ENCODE measurements around the gene ZXDC. TPM values are rescaled to one million over a fixed set of nuclear protein-coding genes. Genes with fewer than 3 reads are reported as not detected.

Gene ZXDC
- polyA plus RNA-seq, 1 donor (not counting 4 experiments of a cell fraction or from before 2014, with no cell fraction given), result 10.7 TPM

DNA sequence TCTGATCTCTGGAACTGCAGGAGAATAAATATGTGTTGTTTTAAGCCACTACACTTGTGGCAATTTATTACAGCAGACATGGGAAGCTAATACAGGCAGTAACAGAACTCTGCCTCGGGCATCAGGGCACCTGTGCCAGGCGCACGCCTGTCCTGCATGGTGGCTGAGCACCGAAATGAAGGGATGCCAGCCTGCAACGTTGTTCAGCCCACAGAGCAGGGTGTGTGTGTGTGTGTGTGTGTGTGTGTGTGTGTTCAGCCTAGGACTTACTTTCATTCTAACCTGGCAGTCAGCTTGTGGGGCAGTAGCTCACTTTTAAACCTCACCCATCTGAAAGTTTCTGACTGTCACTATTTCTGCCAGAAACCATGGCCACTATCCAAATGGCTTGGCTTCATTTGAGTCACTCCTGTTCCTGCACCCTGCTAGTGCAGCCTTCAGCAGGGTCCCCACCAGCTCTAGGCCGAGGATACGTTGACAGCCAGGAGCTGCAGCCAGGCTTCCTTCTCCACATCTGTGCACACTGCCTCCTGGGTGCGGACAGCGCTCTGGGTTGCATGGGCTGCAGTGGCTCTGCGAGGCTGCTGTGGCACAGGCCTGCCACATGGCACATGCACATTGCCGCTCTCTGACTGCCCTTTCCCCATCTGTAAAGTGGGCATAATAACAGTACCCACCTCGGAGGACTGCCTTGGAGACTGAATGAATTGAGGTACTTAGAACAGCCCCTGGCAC, 37.4 kb upstream of the ZXDC start:
- no peaks in the 10 kb centered on the region for H3K36me3 ChIP-seq (ENCODE audit: control insufficient read depth in 2 of 2, extremely low read depth in 1 of 2, insufficient read depth in 2 of 2, low read length in 2 of 2)
- no peaks in the 10 kb centered on the region for H4K20me1 ChIP-seq (ENCODE audit: control insufficient read depth, extremely low read depth, insufficient read depth, low read length)
- no peaks in the 10 kb centered on the region for H3K9me1 ChIP-seq (ENCODE audit: control insufficient read depth, extremely low read depth, insufficient read depth, low read length)
- DNase-seq (ENCODE audit: low read depth, low spot score) (no peak), FAIRE-seq (no peak)
- no peak overlapping the region for H3K4me2 ChIP-seq (ENCODE audit: control insufficient read depth, extremely low read depth, insufficient read depth, low read depth, low read length)
- dilution Hi-C loops (cut with MboI; ENCODE audit: extremely low pct_ligation_motif_present, low sequenced_read_pairs), result no loop called here
- no peaks in the 10 kb centered on the region for H3K27me3 ChIP-seq (ENCODE audit: control insufficient read depth, extremely low read depth, insufficient read depth, low read length)
- no peaks in the 10 kb centered on the region for H3K9me3 ChIP-seq (ENCODE audit: control insufficient read depth, low read depth, low read length)
- H3K9ac ChIP-seq (ENCODE audit: control insufficient read depth, extremely low read depth, insufficient read depth, low read length), result no peak overlapping the region
- no peak overlapping the region for H3K4me3 ChIP-seq (ENCODE audit: control insufficient read depth in 2 of 3, extremely low read depth in 1 of 3, insufficient read depth in 2 of 3, low read depth in 1 of 3, low read length in 3 of 3)
- no peak overlapping the region for H2AFZ ChIP-seq (ENCODE audit: control insufficient read depth, low read length)
- TF ChIP-seq EZH2 (IDR thresholded peaks at IDR 0.05; ENCODE audit: low read length), result no peak
- TF ChIP-seq, protein P1, sequence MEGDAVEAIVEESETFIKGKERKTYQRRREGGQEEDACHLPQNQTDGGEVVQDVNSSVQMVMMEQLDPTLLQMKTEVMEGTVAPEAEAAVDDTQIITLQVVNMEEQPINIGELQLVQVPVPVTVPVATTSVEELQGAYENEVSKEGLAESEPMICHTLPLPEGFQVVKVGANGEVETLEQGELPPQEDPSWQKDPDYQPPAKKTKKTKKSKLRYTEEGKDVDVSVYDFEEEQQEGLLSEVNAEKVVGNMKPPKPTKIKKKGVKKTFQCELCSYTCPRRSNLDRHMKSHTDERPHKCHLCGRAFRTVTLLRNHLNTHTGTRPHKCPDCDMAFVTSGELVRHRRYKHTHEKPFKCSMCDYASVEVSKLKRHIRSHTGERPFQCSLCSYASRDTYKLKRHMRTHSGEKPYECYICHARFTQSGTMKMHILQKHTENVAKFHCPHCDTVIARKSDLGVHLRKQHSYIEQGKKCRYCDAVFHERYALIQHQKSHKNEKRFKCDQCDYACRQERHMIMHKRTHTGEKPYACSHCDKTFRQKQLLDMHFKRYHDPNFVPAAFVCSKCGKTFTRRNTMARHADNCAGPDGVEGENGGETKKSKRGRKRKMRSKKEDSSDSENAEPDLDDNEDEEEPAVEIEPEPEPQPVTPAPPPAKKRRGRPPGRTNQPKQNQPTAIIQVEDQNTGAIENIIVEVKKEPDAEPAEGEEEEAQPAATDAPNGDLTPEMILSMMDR (optimal IDR thresholded peaks at IDR 0.05 in 1 of 3, IDR thresholded peaks at IDR 0.05 in 1 of 3, conservative IDR thresholded peaks at IDR 0.05 in 1 of 3; ENCODE audit: extremely low read depth in 1 of 3, insufficient read depth in 2 of 3, low read length in 3 of 3), result no peak
- peaks cover 14% of the 10 kb centered on the region for H3K4me1 ChIP-seq (ENCODE audit: control insufficient read depth, extremely low read depth, insufficient read depth, low read length)
- H3K79me2 ChIP-seq (ENCODE audit: control insufficient read depth, insufficient read depth, low read length), result no peaks in the 10 kb centered on the region
- H3K27ac ChIP-seq (ENCODE audit: control insufficient read depth, insufficient read depth, low read length), result no peak overlapping the region

DNA sequence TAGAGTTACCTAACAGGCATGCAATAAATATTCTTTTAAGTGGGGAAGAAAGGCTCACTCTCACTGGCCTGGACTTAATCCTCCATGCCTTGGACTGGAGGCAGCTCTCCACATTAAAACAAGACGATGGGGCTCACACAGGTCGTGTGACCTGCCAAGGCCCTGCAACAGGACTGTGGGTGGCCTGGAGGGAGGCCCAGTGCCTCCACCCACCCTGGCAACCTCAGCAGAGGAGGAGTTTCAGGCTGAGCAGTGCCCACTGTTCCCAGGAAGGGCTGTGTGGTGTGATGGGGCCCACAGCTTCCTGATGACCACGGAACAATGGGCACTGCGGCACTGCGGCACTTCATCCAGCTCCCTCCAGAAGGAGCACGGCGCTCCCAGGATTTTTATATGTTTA, 36.3 kb upstream of the ZXDC start:
- dilution Hi-C loops (cut with MboI; ENCODE audit: extremely low pct_ligation_motif_present, low sequenced_read_pairs), result no loop called here
- Histone ChIP-seq H3K36me3 (ENCODE audit: control insufficient read depth in 2 of 2, extremely low read depth in 1 of 2, insufficient read depth in 2 of 2, low read length in 2 of 2) (no peaks in the 10 kb centered on the region), H3K4me2 (ENCODE audit: control insufficient read depth, extremely low read depth, insufficient read depth, low read depth, low read length) (no peak overlapping the region), H3K79me2 (ENCODE audit: control insufficient read depth, insufficient read depth, low read length) (no peaks in the 10 kb centered on the region), H3K27ac (ENCODE audit: control insufficient read depth, insufficient read depth, low read length) (no peak overlapping the region), H3K4me3 (ENCODE audit: control insufficient read depth in 2 of 3, extremely low read depth in 1 of 3, insufficient read depth in 2 of 3, low read depth in 1 of 3, low read length in 3 of 3) (no peak overlapping the region), H3K9me1 (ENCODE audit: control insufficient read depth, extremely low read depth, insufficient read depth, low read length) (no peaks in the 10 kb centered on the region), H3K9me3 (ENCODE audit: control insufficient read depth, low read depth, low read length) (no peaks in the 10 kb centered on the region), H3K4me1 (ENCODE audit: control insufficient read depth, extremely low read depth, insufficient read depth, low read length) (peaks cover 14% of the 10 kb centered on the region), H4K20me1 (ENCODE audit: control insufficient read depth, extremely low read depth, insufficient read depth, low read length) (no peaks in the 10 kb centered on the region), H3K27me3 (ENCODE audit: control insufficient read depth, extremely low read depth, insufficient read depth, low read length) (no peaks in the 10 kb centered on the region), H2AFZ (ENCODE audit: control insufficient read depth, low read length) (no peak overlapping the region), H3K9ac (ENCODE audit: control insufficient read depth, extremely low read depth, insufficient read depth, low read length) (no peak overlapping the region)
- no peak for FAIRE-seq
- DNase-seq (ENCODE audit: low read depth, low spot score), result no peak
- TF ChIP-seq, protein P1 (optimal IDR thresholded peaks at IDR 0.05 in 1 of 3, IDR thresholded peaks at IDR 0.05 in 1 of 3, conservative IDR thresholded peaks at IDR 0.05 in 1 of 3; ENCODE audit: extremely low read depth in 1 of 3, insufficient read depth in 2 of 3, low read length in 3 of 3), result no peak
- no peak for TF ChIP-seq EZH2 (IDR thresholded peaks at IDR 0.05; ENCODE audit: low read length)

Measured in keratinocyte (primary cell).